HEK293T (cell line): Measurements from ENCODE around the gene HOXD3.

Experiments
- CTCF ChIA-PET: fragments of 350-600 bp; formaldehyde crosslinking; extraction: SDS; loops from one replicate; lab custom pipeline; 2021; ENCODE audit warnings: antibody characterized with exemption, inconsistent platforms; lab: Yijun Ruan, JAX
- POLR2A ChIA-PET: fragments of 350-600 bp; formaldehyde crosslinking; extraction: SDS; loops from one replicate; lab custom pipeline; 2020; ENCODE audit warnings: antibody characterized with exemption, inconsistent platforms; lab: Yijun Ruan, JAX
- DNase-seq: peaks from one replicate; pipeline ENCODE4 v3.0.0; 2012; ENCODE audit warnings: mixed read lengths; ENCODE audit errors: extremely low spot score
- ARNT ChIP-seq: fragments of 450-650 bp; IDR thresholded peaks from 2 replicates; pipeline ENCODE4 v1.6.1; 2017; ENCODE audit warnings: mild to moderate bottlenecking
- BHLHE40 ChIP-seq: fragments of 450-650 bp; IDR thresholded peaks from 2 replicates; pipeline ENCODE4 v1.6.1; 2016; ENCODE audit warnings: mild to moderate bottlenecking, moderate library complexity, borderline replicate concordance
- CTBP1 ChIP-seq: fragments of 450-650 bp; IDR thresholded peaks from 2 replicates; pipeline ENCODE4 v1.6.1; 2016; ENCODE audit warnings: borderline replicate concordance
- ELF4 ChIP-seq: fragments of 450-650 bp; IDR thresholded peaks from 2 replicates; pipeline ENCODE4 v1.6.1; 2017; ENCODE audit warnings: antibody characterized with exemption
- FOXA1 ChIP-seq: fragments of 450-650 bp; IDR thresholded peaks from 2 replicates; pipeline ENCODE4 v1.6.1; 2016; ENCODE audit warnings: mild to moderate bottlenecking
- FOXK2 ChIP-seq: fragments of 450-650 bp; IDR thresholded peaks from 2 replicates; pipeline ENCODE4 v1.6.1; 2016; ENCODE audit warnings: mild to moderate bottlenecking
- FOXM1 ChIP-seq: fragments of 450-650 bp; IDR thresholded peaks from 2 replicates; pipeline ENCODE4 v1.6.1; 2017; ENCODE audit warnings: mild to moderate bottlenecking, borderline replicate concordance
- HDGF ChIP-seq: fragments of 450-650 bp; IDR thresholded peaks from 2 replicates; pipeline ENCODE4 v1.6.1; 2017; ENCODE audit warnings: antibody characterized with exemption, borderline replicate concordance
- L3MBTL2 ChIP-seq: fragments of 450-650 bp; conservative IDR thresholded peaks from 2 replicates; pipeline ENCODE4 v1.6.1; 2016; ENCODE audit warnings: mild to moderate bottlenecking
- LEF1 ChIP-seq: fragments of 450-650 bp; IDR thresholded peaks from 2 replicates; pipeline ENCODE4 v1.6.1; 2017; ENCODE audit warnings: mild to moderate bottlenecking, borderline replicate concordance
- NFRKB ChIP-seq: fragments of 450-650 bp; IDR thresholded peaks from 2 replicates; pipeline ENCODE4 v1.6.1; 2016; ENCODE audit warnings: mild to moderate bottlenecking, moderate library complexity
- PKNOX1 ChIP-seq: fragments of 450-650 bp; IDR thresholded peaks from 2 replicates; pipeline ENCODE4 v1.6.1; 2016
- SP1 ChIP-seq: fragments of 450-650 bp; IDR thresholded peaks from 2 replicates; pipeline ENCODE4 v1.6.1; 2017
- SUZ12 ChIP-seq: fragments of 450-650 bp; IDR thresholded peaks from 2 replicates; pipeline ENCODE4 v1.6.1; 2016; ENCODE audit warnings: mild to moderate bottlenecking
- TARDBP ChIP-seq: fragments of 450-650 bp; IDR thresholded peaks from 2 replicates; pipeline ENCODE4 v1.6.1; 2016
- ZNF384 ChIP-seq: fragments of 450-650 bp; IDR thresholded peaks from 2 replicates; pipeline ENCODE4 v1.6.1; 2016

The HOXD3 gene

GRCh38 chr2:176157499-176158185 is 535 bp downstream of the HOXD3 start:
- TF ChIP-seq FOXA1 (no peak), SUZ12 (no peak), ARNT (peak; percentile 97), LEF1 (no peak), HDGF (no peak), TARDBP (no peak), NFRKB (no peak), CTBP1 (peak; percentile 75), PKNOX1 (peak; percentile 83), ZNF384 (no peak), ELF4 (no peak), SP1 (no peak), FOXK2 (no peak), L3MBTL2 (peak; percentile 95), BHLHE40 (no peak), FOXM1 (no peak)
- CTCF ChIA-PET, result interaction anchor here (0.6 to 0.8 kb wide), 2 partner anchors 298 to 657 kb away, joined by 3 read pairs; no protein-coding TSS in a partner anchor
- POLR2A ChIA-PET, result interaction anchor here (0.6 to 1.7 kb wide), 7 partner anchors 11 to 397 kb away, joined by 3 to 7 read pairs (median 4); no protein-coding TSS in a partner anchor
- peak; percentile 79 for DNase-seq

DNA sequence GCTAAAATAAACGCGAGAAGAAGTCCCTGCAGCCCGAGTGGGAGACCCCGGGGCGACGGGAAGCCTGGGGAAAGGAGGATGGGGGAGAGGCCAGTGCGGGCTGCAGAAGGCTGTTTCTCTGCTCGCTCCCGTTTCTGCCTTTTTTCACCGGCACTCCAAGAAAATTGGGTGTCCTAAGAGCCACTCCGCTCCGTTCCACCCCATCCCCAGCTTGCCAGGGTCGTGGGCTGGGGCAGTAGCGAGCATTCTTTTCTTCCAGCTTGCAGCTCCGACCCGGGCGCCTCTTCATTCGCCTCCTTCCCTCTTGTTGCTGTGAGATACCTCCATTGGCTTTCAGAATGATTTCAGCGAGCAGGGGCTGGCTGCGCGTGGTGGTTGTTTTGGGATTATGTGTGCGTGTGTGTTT is 1.1 kb downstream of the HOXD3 start:
- POLR2A ChIA-PET, result interaction anchor here (0.6 to 1.7 kb wide), 7 partner anchors 11 to 396 kb away, joined by 3 to 7 read pairs (median 4); partner anchors contain the start of gene MTX2
- peak; percentile 75 for DNase-seq
- CTCF ChIA-PET, result interaction anchor here (0.6 to 0.8 kb wide), 2 partner anchors 297 to 656 kb away, joined by 3 read pairs; no protein-coding TSS in a partner anchor
- no peak for TF ChIP-seq ARNT
- TF ChIP-seq ZNF384, result no peak
- TF ChIP-seq CTBP1, result no peak
- TF ChIP-seq TARDBP, result no peak
- no peak for TF ChIP-seq LEF1
- no peak for TF ChIP-seq L3MBTL2
- TF ChIP-seq FOXK2, result no peak
- no peak for TF ChIP-seq PKNOX1
- TF ChIP-seq FOXM1, result no peak

GRCh38 chr2:176158855-176159662 is 2.0 kb downstream of the HOXD3 start:
- ChIA-PET POLR2A (interaction anchor here (1.0 to 1.7 kb wide), 3 partner anchors 15 to 110 kb away, joined by 4 to 7 read pairs (median 6); partner anchors contain the start of gene MTX2), CTCF (interaction anchor here (0.8 kb wide), 1 partner anchor 296 kb away, joined by 3 read pairs; no protein-coding TSS in a partner anchor)
- DNase-seq, result peak; percentile 66

DNA sequence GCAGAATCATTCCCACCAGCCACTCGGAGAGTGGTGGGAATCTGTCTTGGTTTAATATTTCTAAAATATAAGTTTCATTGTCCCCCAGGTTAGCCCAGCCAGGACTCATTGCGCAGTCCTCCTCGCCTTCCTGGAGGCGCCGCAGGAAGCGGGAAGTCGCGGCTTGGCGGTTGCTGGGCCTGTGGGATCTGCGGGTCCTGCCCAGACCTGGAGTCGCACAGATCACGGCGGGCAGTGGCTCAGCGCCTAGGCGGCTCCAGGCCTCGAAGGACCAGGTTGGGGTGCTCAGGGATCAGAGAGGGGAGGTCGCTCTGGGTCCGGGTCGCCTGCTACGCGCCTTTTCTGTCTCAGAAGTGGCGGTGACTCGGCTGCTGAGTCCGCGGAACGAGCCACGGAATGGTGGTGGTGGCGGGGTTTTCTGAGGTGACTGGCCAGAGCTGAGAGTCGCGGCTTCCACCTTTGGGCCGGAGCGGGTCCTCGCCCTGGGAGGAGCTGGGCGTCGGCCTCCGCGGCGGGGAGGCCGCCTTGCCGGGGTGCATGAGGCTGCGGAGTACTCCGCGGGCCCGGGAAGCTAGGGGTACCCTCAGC is 2.6 kb downstream of the HOXD3 start:
- TF ChIP-seq SP1 (no peak), LEF1 (no peak), ELF4 (no peak)
- ChIA-PET CTCF (interaction anchor here (0.6 kb wide), 1 partner anchor 10 kb away, joined by 3 read pairs; no protein-coding TSS in a partner anchor), POLR2A (interaction anchor here (1.4 kb wide), 1 partner anchor 9 kb away, joined by 3 read pairs; no protein-coding TSS in a partner anchor)
- no peak for DNase-seq

More at GRCh38 chr2:176158855-176159662, 2.0 kb downstream of the HOXD3 start:
- no peak for TF ChIP-seq FOXA1
- peak; percentile 79; the same call in 1 of the 2 replicates for TF ChIP-seq CTBP1
- 0 out of 2 replicates have a peak, but pooled peaks have one; percentile 47 for TF ChIP-seq FOXM1
- peak; percentile 73; the same call in 1 of the 2 replicates for TF ChIP-seq ARNT
- TF ChIP-seq PKNOX1, result peak; percentile 94

DNA sequence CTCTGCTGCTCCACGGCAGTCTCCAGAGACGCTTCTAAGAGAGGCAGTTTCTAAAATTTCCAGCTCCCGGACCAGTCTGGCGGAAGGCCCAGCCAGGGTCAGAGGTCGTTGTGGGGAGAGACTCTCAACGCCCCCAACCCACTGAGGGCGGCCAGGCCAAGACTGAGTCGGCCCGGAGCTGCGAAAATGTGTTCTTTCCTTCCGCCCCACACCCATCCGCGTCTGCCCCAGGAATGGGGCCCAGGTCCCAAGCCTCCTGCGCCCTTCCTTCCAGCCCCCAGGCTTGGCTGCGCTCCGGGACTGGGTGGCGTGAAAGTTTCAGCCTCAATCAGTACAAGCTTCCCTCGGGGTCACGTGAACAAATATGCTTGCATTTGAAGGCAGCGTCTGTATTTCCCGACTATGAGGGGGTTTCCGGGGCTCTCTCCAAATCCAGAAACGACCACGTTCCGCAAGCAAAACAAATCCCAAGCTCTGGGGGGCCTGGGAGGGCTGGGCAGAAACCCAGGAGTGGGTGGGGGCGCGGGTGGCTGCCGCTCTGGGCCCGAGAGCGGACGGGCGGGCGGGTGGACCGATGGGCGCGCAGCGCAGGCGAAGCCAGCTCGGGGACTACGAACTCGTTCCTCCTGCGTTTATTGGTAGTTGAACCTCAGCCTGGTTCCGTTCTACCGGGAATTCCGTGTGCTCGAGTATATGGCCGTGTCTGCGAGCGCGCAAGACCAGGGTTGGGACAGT is 3.3 kb downstream of the HOXD3 start:
- CTCF ChIA-PET, result interaction anchor here (0.6 kb wide), 1 partner anchor 10 kb away, joined by 3 read pairs; no protein-coding TSS in a partner anchor

More for the DNA sequence above, 3.3 kb downstream of the HOXD3 start:
- TF ChIP-seq TARDBP, result no peak
- no peak for TF ChIP-seq CTBP1
- TF ChIP-seq ELF4, result no peak
- TF ChIP-seq ARNT, result no peak
- TF ChIP-seq L3MBTL2, result no peak
- no peak for TF ChIP-seq BHLHE40
- TF ChIP-seq PKNOX1, result no peak
- POLR2A ChIA-PET, result interaction anchor here (1.4 kb wide), 1 partner anchor 9 kb away, joined by 3 read pairs; no protein-coding TSS in a partner anchor
- DNase-seq, result no peak
